GM12878 (cell line): ENCODE results near the gene CD151.

ENCODE experiments used
- CTCF ChIP-seq, 3 experiments: IDR thresholded peaks in 2 of 3; conservative IDR thresholded peaks in 1 of 3; 2 replicates each; pipeline ENCODE4 v1.5.1; 2011; ENCODE audit warnings: low read depth in 3 of 3, low read length in 3 of 3, mild to moderate bottlenecking in 3 of 3, control low read depth in 2 of 3, moderate library complexity in 2 of 3, inconsistent platforms in 1 of 3, mixed read lengths in 1 of 3; ENCODE audit not compliant: control insufficient read depth in 2 of 3, insufficient read depth in 1 of 3; ENCODE audit errors: extremely low read depth in 1 of 3
- FOS ChIP-seq: IDR thresholded peaks from 3 replicates; pipeline ENCODE4 v1.6.1; 2011; ENCODE audit warnings: borderline replicate concordance; ENCODE audit not compliant: insufficient read length; ENCODE audit errors: extremely low read depth
- MTA2 ChIP-seq: fragments of 450-650 bp; IDR thresholded peaks from 2 replicates; pipeline ENCODE4 v1.6.1; 2016; ENCODE audit warnings: low read depth, mild to moderate bottlenecking, moderate library complexity
- TAF1 ChIP-seq: IDR thresholded peaks from 2 replicates; pipeline ENCODE4 v1.6.1; 2011; ENCODE audit warnings: mild to moderate bottlenecking, low read depth, low read length, borderline replicate concordance
- TF ChIP-seq, protein P1 (sequence below): fragments of 450-650 bp; formaldehyde crosslinking; IDR thresholded peaks from 2 replicates; pipeline ENCODE4 v1.4.0; 2022; ENCODE audit warnings: mild to moderate bottlenecking, moderate library complexity
- TF ChIP-seq, protein P2 (sequence below): fragments of 450-650 bp; IDR thresholded peaks from 2 replicates; pipeline ENCODE4 v1.6.1; 2014; ENCODE audit warnings: mild to moderate bottlenecking

DNA sequence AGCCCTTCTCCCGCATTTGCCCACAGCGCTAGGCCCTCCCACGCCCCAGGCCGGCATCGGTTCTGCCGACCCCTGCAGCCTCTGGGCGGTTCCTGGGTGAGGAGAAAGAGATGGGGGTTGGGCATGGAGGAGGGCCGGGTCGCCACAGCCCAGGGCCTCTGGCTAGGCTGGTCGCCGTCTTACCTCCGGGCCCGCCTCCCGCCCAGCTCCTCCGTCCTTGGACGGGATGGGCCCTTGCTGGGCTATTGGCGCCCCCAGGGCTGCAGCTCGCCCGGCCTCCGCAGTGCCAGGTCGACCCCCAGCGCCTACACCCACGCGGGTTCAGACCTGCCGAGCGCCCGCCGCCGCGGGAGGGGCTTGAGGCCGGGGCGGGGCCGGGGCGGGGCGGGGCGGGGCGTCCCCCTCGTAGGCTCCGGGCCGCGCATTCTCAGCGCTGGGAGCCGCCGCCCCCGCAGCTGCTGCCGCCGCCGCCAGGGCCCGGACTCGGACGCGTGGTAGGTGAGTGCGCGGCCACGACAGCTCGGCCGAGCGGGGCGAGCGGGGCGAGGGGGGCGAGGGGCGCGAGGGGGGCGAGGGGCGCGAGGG, at the start of gene CD151:
- TF ChIP-seq MTA2 (no peak), CTCF (IDR thresholded peaks at IDR 0.05 in 2 of 3, conservative IDR thresholded peaks at IDR 0.05 in 1 of 3; ENCODE audit: control insufficient read depth in 2 of 3, extremely low read depth in 1 of 3, insufficient read depth in 1 of 3, low read depth in 3 of 3, low read length in 3 of 3) (no peak), FOS (no peak), TAF1 (no peak)
- TF ChIP-seq, protein P1, sequence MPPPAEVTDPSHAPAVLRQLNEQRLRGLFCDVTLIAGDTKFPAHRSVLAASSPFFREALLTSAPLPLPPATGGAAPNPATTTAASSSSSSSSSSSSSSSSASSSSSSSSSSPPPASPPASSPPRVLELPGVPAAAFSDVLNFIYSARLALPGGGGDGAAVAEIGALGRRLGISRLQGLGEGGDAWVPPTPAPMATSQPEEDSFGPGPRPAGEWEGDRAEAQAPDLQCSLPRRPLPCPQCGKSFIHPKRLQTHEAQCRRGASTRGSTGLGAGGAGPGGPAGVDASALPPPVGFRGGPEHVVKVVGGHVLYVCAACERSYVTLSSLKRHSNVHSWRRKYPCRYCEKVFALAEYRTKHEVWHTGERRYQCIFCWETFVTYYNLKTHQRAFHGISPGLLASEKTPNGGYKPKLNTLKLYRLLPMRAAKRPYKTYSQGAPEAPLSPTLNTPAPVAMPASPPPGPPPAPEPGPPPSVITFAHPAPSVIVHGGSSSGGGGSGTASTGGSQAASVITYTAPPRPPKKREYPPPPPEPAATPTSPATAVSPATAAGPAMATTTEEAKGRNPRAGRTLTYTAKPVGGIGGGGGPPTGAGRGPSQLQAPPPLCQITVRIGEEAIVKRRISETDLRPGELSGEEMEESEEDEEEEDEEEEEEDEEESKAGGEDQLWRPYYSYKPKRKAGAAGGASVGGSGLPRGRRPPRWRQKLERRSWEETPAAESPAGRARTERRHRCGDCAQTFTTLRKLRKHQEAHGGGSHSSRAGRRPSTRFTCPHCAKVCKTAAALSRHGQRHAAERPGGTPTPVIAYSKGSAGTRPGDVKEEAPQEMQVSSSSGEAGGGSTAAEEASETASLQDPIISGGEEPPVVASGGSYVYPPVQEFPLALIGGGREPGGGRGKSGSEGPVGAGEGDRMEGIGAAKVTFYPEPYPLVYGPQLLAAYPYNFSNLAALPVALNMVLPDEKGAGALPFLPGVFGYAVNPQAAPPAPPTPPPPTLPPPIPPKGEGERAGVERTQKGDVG: no peak
- TF ChIP-seq, protein P2, sequence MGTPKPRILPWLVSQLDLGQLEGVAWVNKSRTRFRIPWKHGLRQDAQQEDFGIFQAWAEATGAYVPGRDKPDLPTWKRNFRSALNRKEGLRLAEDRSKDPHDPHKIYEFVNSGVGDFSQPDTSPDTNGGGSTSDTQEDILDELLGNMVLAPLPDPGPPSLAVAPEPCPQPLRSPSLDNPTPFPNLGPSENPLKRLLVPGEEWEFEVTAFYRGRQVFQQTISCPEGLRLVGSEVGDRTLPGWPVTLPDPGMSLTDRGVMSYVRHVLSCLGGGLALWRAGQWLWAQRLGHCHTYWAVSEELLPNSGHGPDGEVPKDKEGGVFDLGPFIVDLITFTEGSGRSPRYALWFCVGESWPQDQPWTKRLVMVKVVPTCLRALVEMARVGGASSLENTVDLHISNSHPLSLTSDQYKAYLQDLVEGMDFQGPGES: no peak
